IPS DF 6.9 (cell line): ENCODE results near the gene UBXN4.

ENCODE experiments used
- DNase-seq: peaks from one replicate; pipeline ENCODE4 v3.0.0-alpha.2; 2013; ENCODE audit warnings: low read depth, low spot score
- H3K27ac ChIP-seq: one replicate; pipeline ENCODE4 v1.5.1; 2013; ENCODE audit warnings: low read length, control low read depth
- H3K27me3 ChIP-seq: 2 replicates; pipeline ENCODE4 v1.6.1; 2013; ENCODE audit warnings: mild to moderate bottlenecking, low read length; ENCODE audit not compliant: control insufficient read depth, insufficient read depth
- H3K36me3 ChIP-seq: 2 replicates; pipeline ENCODE4 v1.6.1; 2013; ENCODE audit warnings: low read length; ENCODE audit not compliant: control insufficient read depth, insufficient read depth
- H3K4me1 ChIP-seq: 2 replicates; pipeline ENCODE4 v1.6.1; 2013; ENCODE audit warnings: low read length; ENCODE audit not compliant: control insufficient read depth, insufficient read depth
- H3K4me3 ChIP-seq: 2 replicates; pipeline ENCODE4 v1.5.1; 2013; ENCODE audit warnings: mild to moderate bottlenecking, low read length
- H3K9me3 ChIP-seq: 2 replicates; pipeline ENCODE4 v1.6.1; 2013; ENCODE audit warnings: low read length, inconsistent platforms; ENCODE audit not compliant: control insufficient read depth, insufficient read depth
- WGBS: extraction: QIAGEN DNeasy Blood & Tissue Kit; methylation state at CpG from one replicate; pipeline ENCODE4 v1.1.7; 2013; ENCODE audit warnings: mixed read lengths, missing lambda C conversion rate; ENCODE audit not compliant: insufficient read length, insufficient coverage; 5-methylcytosine and 5-hydroxymethylcytosine counted together

UBXN4 gene

DNA sequence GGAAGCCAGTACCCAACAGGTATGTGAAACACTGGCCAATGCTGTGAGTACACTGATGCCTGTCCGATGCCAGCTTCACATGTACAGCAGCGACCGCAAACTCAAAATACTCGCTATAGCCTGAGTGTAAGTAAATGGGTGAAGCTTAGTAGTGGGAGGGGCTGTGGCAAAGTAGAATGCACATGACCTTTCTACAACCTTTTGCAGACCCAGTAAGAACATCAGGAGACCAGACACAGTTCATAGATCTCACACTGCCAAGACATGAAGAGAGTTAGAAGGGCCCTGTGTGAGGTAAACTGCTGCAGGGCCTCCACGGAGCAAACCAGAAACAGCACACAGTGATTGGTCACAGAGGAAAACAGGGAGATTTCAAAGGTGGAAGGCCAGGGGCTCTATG, 9.1 kb upstream of the UBXN4 start:
- Histone ChIP-seq H3K36me3 (no peaks in the 10 kb centered on the region), H3K27ac (no peak overlapping the region), H3K4me1 (no peaks in the 10 kb centered on the region), H3K4me3 (no peak overlapping the region), H3K27me3 (no peaks in the 10 kb centered on the region), H3K9me3 (no peaks in the 10 kb centered on the region)
- no peak for DNase-seq
- WGBS = no CpG with 5 or more reads among the region's 5 CpGs

DNA sequence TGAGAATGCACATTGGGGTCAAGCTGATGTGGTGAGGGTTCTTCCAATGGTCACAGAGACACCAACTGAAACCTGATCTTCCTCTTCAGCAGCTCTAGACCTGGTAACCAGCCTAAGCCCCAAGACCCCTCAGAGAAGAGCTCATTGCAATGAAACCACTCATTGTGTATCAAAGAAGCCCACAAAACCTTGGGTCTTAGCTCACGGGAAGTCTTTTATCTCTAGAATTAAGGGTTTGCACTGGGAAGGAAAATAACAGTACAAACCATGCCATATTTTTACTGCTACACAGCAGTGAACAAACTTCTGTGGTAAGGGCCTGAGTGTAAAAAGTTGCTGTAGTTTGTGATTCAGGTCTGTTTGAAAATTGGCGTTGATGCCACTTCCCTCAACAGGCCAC, 8.6 kb upstream of the UBXN4 start:
- Histone ChIP-seq H3K27me3 (no peaks in the 10 kb centered on the region), H3K27ac (no peak overlapping the region), H3K36me3 (no peaks in the 10 kb centered on the region), H3K9me3 (no peaks in the 10 kb centered on the region), H3K4me3 (no peak overlapping the region), H3K4me1 (no peaks in the 10 kb centered on the region)
- WGBS = no CpG with 5 or more reads among the region's 2 CpGs
- no peak for DNase-seq

DNA sequence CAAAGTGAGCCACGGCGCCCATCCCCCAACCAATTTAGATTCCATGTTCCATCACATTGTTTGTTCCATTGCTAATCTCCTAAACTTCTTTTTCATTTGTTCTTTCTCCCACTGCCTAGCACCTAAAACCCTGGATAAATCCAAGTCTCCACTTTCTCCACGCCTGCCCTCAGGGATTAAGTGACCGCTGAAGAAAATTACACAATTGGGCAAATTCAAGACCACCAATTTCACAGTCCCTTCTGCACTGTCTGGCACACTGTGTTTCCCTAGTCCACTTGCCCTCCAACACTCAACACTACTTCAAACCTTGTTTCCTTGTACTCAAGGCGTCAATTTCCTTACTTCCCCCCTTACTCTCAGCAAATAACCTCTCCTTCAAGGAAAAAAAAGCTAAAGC, 5.1 kb upstream of the UBXN4 start:
- no peaks in the 10 kb centered on the region for H3K36me3 ChIP-seq
- WGBS = no CpG with 5 or more reads among the region's 5 CpGs

DNA sequence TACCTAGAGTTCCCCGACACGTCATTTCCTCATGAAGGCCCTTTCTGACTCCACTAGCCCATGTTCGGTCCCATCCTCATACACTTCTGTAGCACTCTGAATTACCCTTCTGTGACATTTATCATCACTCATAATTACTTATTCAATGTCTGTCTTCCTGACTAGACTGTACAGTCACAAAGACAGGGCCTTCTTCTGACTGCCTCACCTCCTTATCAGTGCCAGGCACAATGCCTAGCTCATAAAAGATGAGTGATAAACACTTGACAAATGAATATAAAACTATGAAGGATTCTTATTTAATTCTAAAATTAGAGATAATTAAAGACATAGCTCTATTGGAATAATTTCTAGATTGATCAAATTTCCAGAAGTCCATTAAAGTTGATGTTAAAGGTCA, 1.4 kb upstream of the UBXN4 start:
- Histone ChIP-seq H3K9me3 (no peaks in the 10 kb centered on the region), H3K4me1 (no peaks in the 10 kb centered on the region), H3K4me3 (no peak overlapping the region), H3K36me3 (no peaks in the 10 kb centered on the region; the same call in 1 of the 2 replicates), H3K27me3 (no peaks in the 10 kb centered on the region), H3K27ac (no peak overlapping the region)
- DNase-seq = no peak
- WGBS = no CpG with 5 or more reads among the region's 3 CpGs

More for the DNA sequence above, 5.1 kb upstream of the UBXN4 start:
- Histone ChIP-seq H3K4me3 (no peak overlapping the region), H3K27me3 (no peaks in the 10 kb centered on the region), H3K9me3 (no peaks in the 10 kb centered on the region), H3K4me1 (no peaks in the 10 kb centered on the region), H3K27ac (no peak overlapping the region)
- DNase-seq = no peak

DNA sequence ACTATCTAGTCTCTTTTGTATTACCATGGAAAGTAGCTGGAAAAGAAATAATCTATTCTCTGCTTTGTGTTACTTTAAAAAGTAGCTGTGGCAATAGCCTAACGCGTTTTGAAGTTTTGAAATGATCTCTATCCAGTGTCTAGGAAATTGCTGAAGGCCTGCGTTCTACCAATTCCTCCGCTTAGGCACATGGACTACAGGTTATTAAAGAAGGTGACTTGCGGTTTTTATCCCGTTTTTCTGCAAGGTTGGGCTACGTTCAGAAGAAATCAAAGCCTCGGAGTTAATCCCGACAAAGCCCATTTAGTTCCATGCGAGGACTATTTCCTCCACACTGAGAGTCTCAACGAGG, 636 bp upstream of the UBXN4 start:
- no peak for DNase-seq
- no peaks in the 10 kb centered on the region; the same call in 1 of the 2 replicates for H3K36me3 ChIP-seq
- H3K4me3 ChIP-seq = no peak overlapping the region
- H3K4me1 ChIP-seq = no peaks in the 10 kb centered on the region
- no CpG with 5 or more reads among the region's 11 CpGs for WGBS
- H3K9me3 ChIP-seq = no peaks in the 10 kb centered on the region
- H3K27ac ChIP-seq = no peak overlapping the region
- no peaks in the 10 kb centered on the region for H3K27me3 ChIP-seq

DNA sequence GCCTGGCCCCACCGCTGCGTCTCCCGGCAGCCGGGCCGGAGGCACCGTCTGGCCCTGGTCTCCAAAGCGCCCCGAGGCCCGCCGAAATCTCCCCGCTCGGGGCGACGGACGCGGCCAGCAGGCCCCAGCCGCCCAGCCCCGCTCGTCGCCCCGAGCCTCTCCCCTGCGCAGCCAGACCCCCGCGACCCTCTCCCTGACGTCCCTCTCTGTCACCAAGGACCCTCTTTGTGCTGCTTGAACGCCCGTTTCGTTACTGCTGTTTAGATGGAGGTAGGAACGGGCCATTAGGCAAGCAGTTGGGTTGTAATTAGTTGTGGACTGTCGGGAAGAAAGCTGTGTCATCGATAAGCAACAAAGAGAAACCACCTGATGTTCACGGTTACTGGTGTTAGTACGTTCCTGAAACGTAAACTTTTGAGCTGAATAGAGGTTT, 686 bp downstream of the UBXN4 start:
- H3K4me3 ChIP-seq = peak overlapping the region; percentile 77
- no peak for DNase-seq
- WGBS = no CpG with 5 or more reads among the region's 34 CpGs

DNA sequence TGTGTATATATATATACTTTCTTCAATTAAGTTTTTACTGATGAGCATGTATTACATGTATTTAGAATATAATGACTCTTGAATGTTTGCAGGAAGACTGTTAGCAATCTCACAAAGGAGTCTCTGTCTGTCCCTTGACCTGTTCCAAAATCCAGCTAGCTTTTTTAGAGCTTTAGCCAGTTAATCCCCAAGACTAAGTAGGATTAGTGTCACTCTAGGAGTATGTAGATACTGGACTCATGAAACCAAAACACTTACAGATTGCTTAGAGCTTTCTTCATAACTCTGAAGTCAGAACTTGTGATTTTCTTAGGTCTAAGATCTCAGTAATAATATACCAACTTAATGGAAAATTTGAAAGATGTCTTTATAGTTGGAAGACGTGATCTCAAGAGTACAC, 2.2 kb downstream of the UBXN4 start:
- no peak overlapping the region for H3K4me3 ChIP-seq
- no peaks in the 10 kb centered on the region for H3K9me3 ChIP-seq
- DNase-seq = no peak
- no CpG with 5 or more reads among the region's 1 CpG for WGBS
- no peak overlapping the region for H3K27ac ChIP-seq
- H3K36me3 ChIP-seq = no peaks in the 10 kb centered on the region; the same call in 1 of the 2 replicates
- H3K27me3 ChIP-seq = no peaks in the 10 kb centered on the region
- H3K4me1 ChIP-seq = no peaks in the 10 kb centered on the region

More for the DNA sequence above, 686 bp downstream of the UBXN4 start:
- no peak overlapping the region for H3K27ac ChIP-seq
- no peaks in the 10 kb centered on the region; the same call in 1 of the 2 replicates for H3K36me3 ChIP-seq
- no peaks in the 10 kb centered on the region for H3K27me3 ChIP-seq
- H3K9me3 ChIP-seq = no peaks in the 10 kb centered on the region
- no peaks in the 10 kb centered on the region for H3K4me1 ChIP-seq

DNA sequence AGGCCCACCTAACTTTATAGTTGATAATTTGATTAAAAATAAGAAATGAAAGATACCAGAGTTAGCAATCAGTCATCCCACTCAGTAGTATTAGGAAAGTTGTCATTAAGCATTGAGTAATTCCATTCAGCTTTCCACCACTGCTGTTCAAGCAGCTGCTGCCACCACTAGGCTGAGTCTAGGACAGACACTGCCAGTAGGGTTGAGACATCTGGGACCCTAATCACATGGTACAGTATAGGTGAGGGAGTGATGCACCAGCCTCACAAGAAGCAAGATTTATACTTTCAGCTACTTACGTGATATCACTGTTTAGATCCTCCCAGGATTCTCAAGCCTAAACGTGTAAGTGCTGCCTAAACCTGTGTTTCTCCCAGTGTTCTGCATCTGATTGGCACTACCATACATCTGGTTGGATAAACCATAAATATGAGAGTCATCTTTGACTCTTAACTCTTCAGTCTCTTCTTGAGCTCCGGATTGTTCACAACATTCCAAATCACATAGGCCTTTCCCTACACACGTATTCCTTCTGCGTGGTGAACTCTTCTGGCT, 3.2 kb downstream of the UBXN4 start:
- H3K36me3 ChIP-seq = no peaks in the 10 kb centered on the region; the same call in 1 of the 2 replicates
- no CpG with 5 or more reads among the region's 5 CpGs for WGBS
- DNase-seq = no peak
- no peak overlapping the region for H3K27ac ChIP-seq
- no peaks in the 10 kb centered on the region for H3K9me3 ChIP-seq
- no peaks in the 10 kb centered on the region for H3K4me1 ChIP-seq
- no peaks in the 10 kb centered on the region for H3K27me3 ChIP-seq
- no peak overlapping the region for H3K4me3 ChIP-seq

DNA sequence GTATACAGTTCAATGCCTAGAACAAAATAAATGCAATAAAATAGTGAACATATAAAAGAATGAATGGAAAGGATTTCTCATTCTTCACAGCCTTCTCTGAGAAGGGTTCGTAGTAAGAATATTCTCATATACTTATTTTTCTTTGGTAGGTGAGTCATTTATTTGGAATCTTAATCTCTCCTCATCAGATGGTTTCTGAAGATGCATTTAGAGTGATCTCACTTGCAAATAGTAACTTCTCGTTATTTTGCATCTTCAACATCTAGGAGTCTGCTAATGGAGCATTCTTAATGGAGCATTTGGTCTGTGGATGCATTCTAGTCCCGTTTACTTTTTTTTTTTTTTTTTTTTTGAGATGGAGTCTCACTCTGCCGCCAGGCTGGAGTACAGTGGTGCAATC, 3.9 kb downstream of the UBXN4 start:
- Histone ChIP-seq H3K36me3 (no peaks in the 10 kb centered on the region; the same call in 1 of the 2 replicates), H3K4me1 (no peaks in the 10 kb centered on the region), H3K27ac (no peak overlapping the region), H3K9me3 (no peaks in the 10 kb centered on the region), H3K27me3 (no peaks in the 10 kb centered on the region), H3K4me3 (no peak overlapping the region)
- DNase-seq = no peak
- no CpG with 5 or more reads among the region's 4 CpGs for WGBS

DNA sequence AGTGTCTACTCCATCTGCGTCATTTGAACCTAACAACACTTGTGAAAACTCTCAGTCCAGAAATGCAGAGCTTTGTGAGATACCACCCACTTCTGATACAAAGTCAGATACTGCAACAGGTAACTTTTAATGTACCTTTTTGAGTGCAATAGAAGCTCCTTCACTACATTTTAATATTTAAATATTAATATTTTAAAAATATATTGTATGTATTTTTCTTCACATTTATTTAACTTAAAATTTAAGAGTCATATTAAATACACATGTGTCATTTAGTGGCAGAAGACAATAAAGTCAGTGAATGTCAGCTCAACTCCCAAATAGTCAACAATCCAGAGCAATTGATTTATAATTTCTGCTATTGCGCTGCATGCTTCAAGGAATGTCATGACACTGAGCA, 13.9 kb downstream of the UBXN4 start:
- Histone ChIP-seq H3K4me1 (no peaks in the 10 kb centered on the region), H3K36me3 (peaks cover 2% of the 10 kb centered on the region; the same call in 1 of the 2 replicates), H3K27me3 (no peaks in the 10 kb centered on the region), H3K4me3 (no peak overlapping the region), H3K27ac (no peak overlapping the region), H3K9me3 (no peaks in the 10 kb centered on the region)
- WGBS = no CpG with 5 or more reads among the region's 2 CpGs
- no peak for DNase-seq

DNA sequence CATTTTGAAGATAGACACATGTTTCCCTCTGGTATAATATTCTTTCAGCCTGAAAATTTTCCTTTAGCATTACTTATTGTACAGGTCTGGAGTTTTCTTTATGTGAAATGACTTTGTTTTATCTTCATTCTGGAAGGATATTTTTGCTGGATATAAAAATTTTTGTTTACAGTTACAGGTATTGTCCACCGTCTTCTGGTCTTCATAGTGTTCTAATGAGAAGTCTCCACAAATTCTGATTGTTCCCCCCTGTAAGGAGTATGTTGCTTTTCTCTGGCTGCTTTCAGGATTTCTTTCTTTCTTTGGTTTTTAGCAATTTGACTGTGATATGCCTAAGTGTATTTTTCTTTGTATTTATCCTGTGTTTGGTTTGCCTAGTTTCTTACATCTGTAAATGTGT, 15.0 kb downstream of the UBXN4 start:
- Histone ChIP-seq H3K36me3 (peaks cover 5% of the 10 kb centered on the region; the same call in 1 of the 2 replicates), H3K4me1 (no peaks in the 10 kb centered on the region), H3K27me3 (no peaks in the 10 kb centered on the region), H3K27ac (no peak overlapping the region), H3K4me3 (no peak overlapping the region), H3K9me3 (no peaks in the 10 kb centered on the region)
- DNase-seq = no peak
- WGBS = no CpG with 5 or more reads among the region's 1 CpG
